HFF-Myc (cell line): ENCODE measurements around the gene MUC6.

Experiments
- DNase-seq: peaks from one replicate; pipeline ENCODE4 v3.0.0-alpha.2; 2011; ENCODE audit warnings: low read depth; ENCODE audit errors: extremely low read depth
- H3K4me3 ChIP-seq: replicated peaks from 2 replicates; pipeline ENCODE4 v1.5.1; 2011; ENCODE audit warnings: low read depth, mild to moderate bottlenecking, control low read depth, low read length
- CTCF ChIP-seq: IDR thresholded peaks from 2 replicates; pipeline ENCODE4 v1.5.1; 2012; ENCODE audit warnings: mild to moderate bottlenecking, low read depth, low read length, control low read depth; ENCODE audit errors: missing control alignments

Gene MUC6

GRCh38 chr11:1026641-1027482 is 9.7 kb downstream of the MUC6 start:
- TF ChIP-seq CTCF, result no peak
- no peak for DNase-seq
- no peak overlapping the region for H3K4me3 ChIP-seq

- DNase-seq, result no peak
- TF ChIP-seq CTCF, result no peak
- H3K4me3 ChIP-seq, result no peak overlapping the region
Measured at GRCh38 chr11:1026163-1026450, 10.4 kb downstream of the MUC6 start.

- H3K4me3 ChIP-seq, result no peak overlapping the region
- no peak for DNase-seq
- no peak for TF ChIP-seq CTCF
Measured at GRCh38 chr11:1025410-1026162, 10.9 kb downstream of the MUC6 start.

GRCh38 chr11:1024597-1025409 is 11.7 kb downstream of the MUC6 start:
- DNase-seq, result no peak
- H3K4me3 ChIP-seq, result no peak overlapping the region
- TF ChIP-seq CTCF, result no peak

GRCh38 chr11:1023811-1024596 is 12.5 kb downstream of the MUC6 start:
- H3K4me3 ChIP-seq, result no peak overlapping the region
- no peak for DNase-seq

More at GRCh38 chr11:1023811-1024596, 12.5 kb downstream of the MUC6 start:
- TF ChIP-seq CTCF, result no peak
